Measurements from ENCODE around the gene HSD17B14. TPM values are rescaled to one million over a fixed set of nuclear protein-coding genes. Genes with fewer than 3 reads are reported as not detected.
"Not testable (repeated sequence)": the region's sequence is repeated elsewhere in the genome, so short reads cannot be mapped to it uniquely, and the experiment has no call there.

HSD17B14 gene
- total RNA-seq, 2 donors from 2014 or later = 43.0 to 81.0 TPM

DNA sequence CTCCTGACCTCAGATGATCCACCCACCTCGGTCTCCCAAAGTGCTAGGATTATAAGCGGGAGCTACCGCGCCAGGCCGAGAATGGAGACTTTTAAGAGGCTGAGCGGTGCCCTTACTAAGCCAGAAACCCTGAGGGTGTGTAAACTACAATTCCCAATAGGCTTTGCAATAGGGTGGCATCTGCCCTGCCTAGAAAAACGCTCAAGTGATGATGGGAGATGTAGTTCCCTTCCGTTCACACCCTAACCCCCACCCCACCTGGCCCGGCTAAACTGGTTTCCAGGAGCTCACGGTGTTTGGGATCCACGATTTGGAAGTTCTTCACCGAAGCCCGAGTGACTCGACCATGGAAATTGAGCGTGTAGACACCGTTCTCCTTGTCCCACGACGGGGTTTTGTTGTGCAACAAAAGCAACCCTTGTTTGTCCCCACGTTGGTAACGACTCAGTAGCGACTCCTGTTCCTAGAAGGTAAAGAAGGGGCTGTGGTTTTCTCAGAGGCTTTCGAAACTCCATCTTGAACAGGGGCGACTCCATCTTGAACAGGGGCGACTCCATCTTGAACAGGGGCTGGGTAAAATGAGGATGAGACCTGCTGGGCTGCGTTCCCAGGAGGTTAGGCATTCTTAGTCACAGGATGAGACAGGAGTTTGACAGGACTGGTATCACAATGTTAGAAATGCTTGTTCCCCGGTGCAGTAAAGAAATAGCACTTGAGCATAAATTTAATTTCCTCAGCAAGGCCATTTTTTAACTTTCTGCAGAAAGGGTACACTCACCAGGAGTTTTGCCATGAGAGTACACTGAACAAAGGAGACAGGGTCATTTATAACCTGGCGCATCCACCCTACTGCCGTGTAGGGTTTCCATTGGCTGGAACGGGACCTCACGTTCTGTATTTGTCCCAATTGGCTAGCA is 45.7 kb upstream of the HSD17B14 start:
- TF ChIP-seq, protein P1, sequence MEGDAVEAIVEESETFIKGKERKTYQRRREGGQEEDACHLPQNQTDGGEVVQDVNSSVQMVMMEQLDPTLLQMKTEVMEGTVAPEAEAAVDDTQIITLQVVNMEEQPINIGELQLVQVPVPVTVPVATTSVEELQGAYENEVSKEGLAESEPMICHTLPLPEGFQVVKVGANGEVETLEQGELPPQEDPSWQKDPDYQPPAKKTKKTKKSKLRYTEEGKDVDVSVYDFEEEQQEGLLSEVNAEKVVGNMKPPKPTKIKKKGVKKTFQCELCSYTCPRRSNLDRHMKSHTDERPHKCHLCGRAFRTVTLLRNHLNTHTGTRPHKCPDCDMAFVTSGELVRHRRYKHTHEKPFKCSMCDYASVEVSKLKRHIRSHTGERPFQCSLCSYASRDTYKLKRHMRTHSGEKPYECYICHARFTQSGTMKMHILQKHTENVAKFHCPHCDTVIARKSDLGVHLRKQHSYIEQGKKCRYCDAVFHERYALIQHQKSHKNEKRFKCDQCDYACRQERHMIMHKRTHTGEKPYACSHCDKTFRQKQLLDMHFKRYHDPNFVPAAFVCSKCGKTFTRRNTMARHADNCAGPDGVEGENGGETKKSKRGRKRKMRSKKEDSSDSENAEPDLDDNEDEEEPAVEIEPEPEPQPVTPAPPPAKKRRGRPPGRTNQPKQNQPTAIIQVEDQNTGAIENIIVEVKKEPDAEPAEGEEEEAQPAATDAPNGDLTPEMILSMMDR (conservative IDR thresholded peaks at IDR 0.05) = no peak

DNA sequence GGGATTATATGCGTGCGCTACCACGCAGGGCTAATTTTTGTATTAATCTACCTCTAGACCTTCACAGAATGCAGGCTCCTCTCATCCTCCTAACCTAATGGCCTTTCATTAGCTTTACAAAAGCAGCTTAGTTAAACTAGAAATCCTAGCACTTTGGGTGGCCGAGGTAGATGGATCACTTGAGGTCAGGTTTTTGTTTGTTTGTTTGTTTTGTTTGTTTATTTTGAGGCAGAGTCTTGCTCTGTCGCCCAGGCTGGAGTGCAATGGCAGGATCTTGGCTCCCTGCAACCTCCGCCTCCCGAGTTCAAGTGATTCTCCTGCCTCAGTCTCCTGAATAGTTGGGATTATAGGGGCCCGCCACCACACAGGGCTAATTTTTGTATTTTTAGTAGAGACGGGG is 43.4 kb upstream of the HSD17B14 start:
- not testable (repeated sequence) for H3K27me3 ChIP-seq (ENCODE audit: control insufficient read depth, insufficient read depth, low read length, poor library complexity, severe bottlenecking); H3K27me3 Mint-ChIP-seq (ENCODE audit: insufficient read depth); H3K9me3 ChIP-seq (ENCODE audit: control insufficient read depth, low read length); H3K4me1 Mint-ChIP-seq; H3K4me3 ChIP-seq (ENCODE audit: low read length); H3K9me3 Mint-ChIP-seq; H3K4me3 Mint-ChIP-seq; H3K4me1 ChIP-seq (ENCODE audit: control insufficient read depth, insufficient read depth, low read length); DNase-seq; H3K27ac ChIP-seq (ENCODE audit: low read depth, low read length); H3K9ac ChIP-seq (ENCODE audit: extremely low read depth, low read length, poor library complexity, severe bottlenecking)
- WGBS, 2 experiments (ENCODE audit: insufficient coverage in 1 of 2, insufficient read length in 1 of 2) = 87% methylated on average over 9 of the region's 9 CpGs; no CpG with 5 or more reads in 1 of the 2 experiments
- H3K36me3 ChIP-seq (ENCODE audit: control insufficient read depth, insufficient read depth, low read length) = peaks cover 24% of the 10 kb centered on the region
- Mint-ChIP-seq H3K36me3 (ENCODE audit: low read depth) (peaks cover 37% of the 10 kb centered on the region), H3K27ac (peak overlapping the region; percentile 72)

More for the DNA sequence above, 45.7 kb upstream of the HSD17B14 start:
- Mint-ChIP-seq H3K9me3 (peaks cover 2% of the 10 kb centered on the region), H3K4me1 (peaks cover 6% of the 10 kb centered on the region), H3K27me3 (ENCODE audit: insufficient read depth) (no peaks in the 10 kb centered on the region), H3K4me3 (no peak overlapping the region), H3K27ac (no peak overlapping the region), H3K36me3 (ENCODE audit: low read depth) (peaks cover 18% of the 10 kb centered on the region)
- Histone ChIP-seq H3K27ac (ENCODE audit: low read depth, low read length) (no peak overlapping the region), H3K36me3 (ENCODE audit: control insufficient read depth, insufficient read depth, low read length) (peaks cover 3% of the 10 kb centered on the region), H3K9ac (ENCODE audit: extremely low read depth, low read length, poor library complexity, severe bottlenecking) (no peak overlapping the region), H3K4me1 (ENCODE audit: control insufficient read depth, insufficient read depth, low read length) (no peaks in the 10 kb centered on the region), H3K9me3 (ENCODE audit: control insufficient read depth, low read length) (peaks cover 8% of the 10 kb centered on the region), H3K4me3 (ENCODE audit: low read length) (no peak overlapping the region), H3K27me3 (ENCODE audit: control insufficient read depth, insufficient read depth, low read length, poor library complexity, severe bottlenecking) (no peaks in the 10 kb centered on the region)
- WGBS, 2 experiments (ENCODE audit: insufficient coverage in 1 of 2, insufficient read length in 1 of 2) = 86 to 89% methylated on average over 26 to 29 of the region's 30 CpGs
- peak; percentile 83 for DNase-seq

DNA sequence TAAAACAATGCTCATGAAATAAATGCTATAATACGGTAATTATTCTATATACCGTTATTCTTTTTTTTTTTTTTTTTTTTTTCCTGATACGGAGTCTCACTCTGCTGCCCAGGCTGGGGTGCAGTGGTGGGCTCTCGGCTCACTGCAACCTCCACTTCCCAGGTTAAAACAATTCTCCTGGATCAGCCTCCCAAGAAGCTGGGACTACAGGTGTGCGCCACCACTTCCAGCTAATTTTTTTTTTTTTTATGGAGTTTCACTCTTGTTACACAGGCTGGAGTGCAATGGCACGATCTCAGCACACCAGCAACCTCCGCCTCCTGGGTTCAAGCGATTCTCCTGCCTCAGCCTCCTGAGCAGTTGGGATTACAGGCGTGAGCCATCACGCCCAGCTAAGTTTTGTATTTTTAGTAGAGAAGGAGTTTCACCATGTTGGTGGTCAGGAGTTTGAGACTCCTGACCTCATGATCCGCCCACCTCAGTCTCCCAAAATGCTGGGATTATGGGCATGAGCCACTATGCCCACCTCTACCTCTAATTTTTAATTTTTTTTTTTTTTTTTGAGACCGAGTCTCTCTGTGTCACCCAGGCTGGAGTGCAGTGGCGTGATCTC is 42.8 kb upstream of the HSD17B14 start:
- H3K4me3 Mint-ChIP-seq = no peak overlapping the region
- no peaks in the 10 kb centered on the region for H3K27me3 Mint-ChIP-seq (ENCODE audit: insufficient read depth)
- Histone ChIP-seq H3K4me1 (ENCODE audit: control insufficient read depth, insufficient read depth, low read length) (no peaks in the 10 kb centered on the region), H3K9me3 (ENCODE audit: control insufficient read depth, low read length) (peaks cover 8% of the 10 kb centered on the region), H3K4me3 (ENCODE audit: low read length) (no peak overlapping the region), H3K36me3 (ENCODE audit: control insufficient read depth, insufficient read depth, low read length) (peaks cover 29% of the 10 kb centered on the region), H3K27ac (ENCODE audit: low read depth, low read length) (no peak overlapping the region), H3K9ac (ENCODE audit: extremely low read depth, low read length, poor library complexity, severe bottlenecking) (no peak overlapping the region), H3K27me3 (ENCODE audit: control insufficient read depth, insufficient read depth, low read length, poor library complexity, severe bottlenecking) (no peaks in the 10 kb centered on the region)
- peaks cover 2% of the 10 kb centered on the region for H3K9me3 Mint-ChIP-seq
- TF ChIP-seq, protein P1 (conservative IDR thresholded peaks at IDR 0.05) = no peak
- H3K36me3 Mint-ChIP-seq (ENCODE audit: low read depth) = peaks cover 43% of the 10 kb centered on the region
- WGBS, 2 experiments (ENCODE audit: insufficient coverage in 1 of 2, insufficient read length in 1 of 2) = 91 to 94% methylated on average over 10 to 13 of the region's 13 CpGs
- DNase-seq = no peak
- peaks cover 15% of the 10 kb centered on the region for H3K4me1 Mint-ChIP-seq
- H3K27ac Mint-ChIP-seq = no peak overlapping the region
